Muscle of leg (tissue), 11 donors: ENCODE measurements around the gene TLX2. TPM values are rescaled to one million over a fixed set of nuclear protein-coding genes. Genes with fewer than 3 reads are reported as not detected.

ENCODE experiments used
- DNase-seq: peaks from one replicate; pipeline ENCODE4 v3.0.0; 2013
- H3K27ac ChIP-seq: one replicate; pipeline ENCODE4 v1.5.1; 2013; ENCODE audit warnings: mild to moderate bottlenecking, low read length, control low read depth
- H3K27me3 ChIP-seq: one replicate; pipeline ENCODE4 v1.6.1; 2013; ENCODE audit warnings: low read length; ENCODE audit not compliant: control insufficient read depth, insufficient read depth
- H3K36me3 ChIP-seq: one replicate; pipeline ENCODE4 v1.6.1; 2013; ENCODE audit warnings: low read length; ENCODE audit not compliant: control insufficient read depth, insufficient read depth
- H3K4me1 ChIP-seq: one replicate; pipeline ENCODE4 v1.6.1; 2013; ENCODE audit warnings: low read length; ENCODE audit not compliant: control insufficient read depth, insufficient read depth
- H3K4me3 ChIP-seq: one replicate; pipeline ENCODE4 v1.5.1; 2013; ENCODE audit warnings: low read length, control low read depth
- H3K9me3 ChIP-seq: replicated peaks from 2 replicates; pipeline ENCODE4 v1.6.1; 2013; ENCODE audit warnings: low read depth, low read length; ENCODE audit not compliant: control insufficient read depth
- WGBS: methylation state at CpG from one replicate; pipeline ENCODE4 v1.1.5; 2013; ENCODE audit warnings: missing lambda C conversion rate; ENCODE audit not compliant: insufficient coverage; 5-methylcytosine and 5-hydroxymethylcytosine counted together
- polyA plus RNA-seq, 8 donors: library from polyadenylated mRNA; unstranded; fragments of 120-200 nt; gene quantifications; one replicate each; pipeline versions ENCODE4 v1.2.1 to v1.2.3, GENCODE V29; 2013; ENCODE audit warnings: inconsistent platforms in 1 of 8, low replicate concordance in 1 of 8; ENCODE audit not compliant: insufficient read length in 8 of 8, insufficient read depth in 1 of 8
- total RNA-seq: library from RNA; stranded (reverse); fragments of 120-200 nt; gene quantifications from one replicate; pipeline ENCODE4 v1.2.4, GENCODE V29; 2013

Gene TLX2
- total and polyA plus RNA-seq, 9 donors = 0.14 TPM; not detected in 8

DNA sequence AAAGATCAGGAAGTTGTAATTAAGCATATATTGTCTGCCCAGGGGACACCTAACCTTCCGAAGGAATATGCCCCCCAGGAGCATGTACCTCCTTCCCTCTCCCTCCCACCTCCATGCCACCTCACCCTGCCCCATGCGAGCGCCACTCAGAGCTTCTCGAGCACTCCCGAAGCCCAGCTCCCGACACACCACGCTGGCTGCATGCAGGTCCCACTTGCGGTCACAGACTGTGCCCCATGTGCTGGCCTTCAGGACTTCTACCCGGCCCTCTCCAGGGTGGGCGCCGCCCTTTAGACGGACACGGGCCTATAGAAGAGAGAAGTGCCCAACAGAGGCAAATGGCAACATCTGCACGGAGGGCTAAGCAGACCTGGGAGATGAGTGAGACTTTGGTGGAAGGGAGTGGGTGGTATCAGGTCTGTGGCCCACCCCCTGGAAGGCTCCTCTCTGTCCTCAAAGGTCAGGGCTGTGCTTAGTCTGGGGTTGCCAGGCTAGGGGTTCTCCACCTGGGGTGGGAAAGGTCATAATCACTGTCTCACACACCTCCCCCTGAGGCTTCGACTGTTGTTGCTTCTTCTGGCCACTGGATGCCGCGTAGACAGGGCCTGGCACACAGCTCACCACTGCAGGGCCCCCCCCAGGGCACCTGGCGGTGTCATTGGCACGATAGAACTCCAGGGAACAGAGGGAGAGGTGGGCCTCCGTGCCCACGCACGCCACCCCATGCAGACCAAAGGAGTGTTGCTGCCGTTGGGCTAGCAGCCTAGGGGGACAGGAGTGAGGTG lies 22.1 kb downstream of the TLX2 start:
- WGBS = 92% methylated on average over 17 of the region's 23 CpGs
- H3K36me3 ChIP-seq = peaks cover 16% of the 10 kb centered on the region
- no peak for DNase-seq

GRCh38 chr2:74537140-74537539 lies 22.9 kb downstream of the TLX2 start:
- H3K4me1 ChIP-seq = no peaks in the 10 kb centered on the region
- no peaks in the 10 kb centered on the region for H3K9me3 ChIP-seq
- peaks cover 10% of the 10 kb centered on the region for H3K36me3 ChIP-seq
- no peaks in the 10 kb centered on the region for H3K27me3 ChIP-seq
- peak; percentile 12 for DNase-seq
- 55% methylated on average over 4 of the region's 4 CpGs for whole genome bisulfite sequencing
- H3K27ac ChIP-seq = no peak overlapping the region
- H3K4me3 ChIP-seq = no peak overlapping the region

More for the DNA sequence above, 22.1 kb downstream of the TLX2 start:
- no peak overlapping the region for H3K27ac ChIP-seq
- no peaks in the 10 kb centered on the region for H3K27me3 ChIP-seq
- no peaks in the 10 kb centered on the region for H3K9me3 ChIP-seq
- peaks cover 4% of the 10 kb centered on the region for H3K4me1 ChIP-seq
- no peak overlapping the region for H3K4me3 ChIP-seq

DNA sequence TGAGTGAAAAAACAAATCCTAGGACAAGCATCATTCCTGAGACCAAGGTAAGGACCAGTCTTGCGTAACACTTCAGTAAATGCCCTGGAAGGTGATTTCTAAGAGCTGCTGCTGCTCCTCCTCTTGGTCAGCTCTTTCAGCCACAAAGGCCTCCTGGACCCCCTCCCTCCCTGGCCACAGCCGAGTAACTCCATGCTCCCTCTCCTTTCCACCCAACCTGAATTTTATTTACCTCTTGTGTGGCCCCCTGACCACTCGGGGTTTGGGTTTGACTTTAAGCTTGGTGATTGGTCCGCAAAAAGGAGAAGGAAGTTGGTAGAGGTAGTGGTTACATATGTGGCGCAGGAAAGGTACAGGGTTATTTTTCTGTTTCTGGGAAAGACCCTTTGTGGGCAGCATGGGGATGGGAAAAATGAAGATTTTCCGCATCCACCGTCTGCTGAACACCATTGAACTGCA lies 24.7 kb downstream of the TLX2 start:
- WGBS = 78% methylated on average over 6 of the region's 7 CpGs
- no peak overlapping the region for H3K27ac ChIP-seq
- no peaks in the 10 kb centered on the region for H3K36me3 ChIP-seq

DNA sequence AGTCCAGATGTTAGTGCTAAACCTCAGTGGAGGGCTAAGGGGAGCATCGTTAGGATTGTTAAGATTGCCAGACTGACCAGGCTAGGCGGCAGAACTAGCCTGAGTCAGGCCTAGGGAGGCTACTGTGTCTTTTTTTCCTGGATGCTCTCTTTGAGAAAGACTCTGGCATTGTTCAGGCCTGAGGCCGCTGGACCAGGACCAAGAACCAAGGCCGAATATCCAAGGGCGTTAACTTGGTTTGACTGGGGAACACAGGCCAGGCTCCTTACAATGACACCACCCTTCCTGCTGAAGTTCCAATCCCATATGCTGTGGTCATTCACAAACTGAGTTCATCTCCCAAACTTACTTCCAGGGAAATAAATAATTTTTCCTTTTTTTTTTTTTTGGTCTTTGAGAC lies 26.0 kb downstream of the TLX2 start:
- H3K36me3 ChIP-seq = no peaks in the 10 kb centered on the region
- no peak overlapping the region for H3K4me3 ChIP-seq
- H3K9me3 ChIP-seq = no peaks in the 10 kb centered on the region
- H3K27me3 ChIP-seq = no peaks in the 10 kb centered on the region
- H3K4me1 ChIP-seq = no peaks in the 10 kb centered on the region
- 72% methylated on average over 5 of the region's 5 CpGs for WGBS
- no peak overlapping the region for H3K27ac ChIP-seq
- DNase-seq = peak; percentile 41

More for the DNA sequence above, 24.7 kb downstream of the TLX2 start:
- H3K4me3 ChIP-seq = no peak overlapping the region
- no peaks in the 10 kb centered on the region for H3K4me1 ChIP-seq
- no peaks in the 10 kb centered on the region for H3K9me3 ChIP-seq
- no peak for DNase-seq
- no peaks in the 10 kb centered on the region for H3K27me3 ChIP-seq

GRCh38 chr2:74542978-74543377 lies 28.7 kb downstream of the TLX2 start:
- Histone ChIP-seq H3K4me1 (peaks cover 1% of the 10 kb centered on the region), H3K36me3 (no peaks in the 10 kb centered on the region), H3K4me3 (no peak overlapping the region), H3K9me3 (no peaks in the 10 kb centered on the region), H3K27ac (no peak overlapping the region), H3K27me3 (no peaks in the 10 kb centered on the region)
- DNase-seq = peak; percentile 10
- WGBS = 60% methylated on average over 1 of the region's 1 CpG

GRCh38 chr2:74544634-74545033 lies 30.4 kb downstream of the TLX2 start:
- peaks cover 5% of the 10 kb centered on the region for H3K27me3 ChIP-seq
- no peak for DNase-seq
- H3K4me1 ChIP-seq = peaks cover 14% of the 10 kb centered on the region
- H3K9me3 ChIP-seq = no peaks in the 10 kb centered on the region
- H3K4me3 ChIP-seq = no peak overlapping the region
- H3K27ac ChIP-seq = no peak overlapping the region
- 100% methylated on average over 2 of the region's 3 CpGs for WGBS
- no peaks in the 10 kb centered on the region for H3K36me3 ChIP-seq

- H3K4me3 ChIP-seq = no peak overlapping the region
- H3K36me3 ChIP-seq = no peaks in the 10 kb centered on the region
- no peak overlapping the region for H3K27ac ChIP-seq
- peaks cover 20% of the 10 kb centered on the region for H3K4me1 ChIP-seq
- no peaks in the 10 kb centered on the region for H3K9me3 ChIP-seq
- DNase-seq = no peak
- 85% methylated on average over 1 of the region's 3 CpGs for WGBS
- H3K27me3 ChIP-seq = peaks cover 9% of the 10 kb centered on the region
Observed at GRCh38 chr2:74546004-74546403, 31.8 kb downstream of the TLX2 start.

DNA sequence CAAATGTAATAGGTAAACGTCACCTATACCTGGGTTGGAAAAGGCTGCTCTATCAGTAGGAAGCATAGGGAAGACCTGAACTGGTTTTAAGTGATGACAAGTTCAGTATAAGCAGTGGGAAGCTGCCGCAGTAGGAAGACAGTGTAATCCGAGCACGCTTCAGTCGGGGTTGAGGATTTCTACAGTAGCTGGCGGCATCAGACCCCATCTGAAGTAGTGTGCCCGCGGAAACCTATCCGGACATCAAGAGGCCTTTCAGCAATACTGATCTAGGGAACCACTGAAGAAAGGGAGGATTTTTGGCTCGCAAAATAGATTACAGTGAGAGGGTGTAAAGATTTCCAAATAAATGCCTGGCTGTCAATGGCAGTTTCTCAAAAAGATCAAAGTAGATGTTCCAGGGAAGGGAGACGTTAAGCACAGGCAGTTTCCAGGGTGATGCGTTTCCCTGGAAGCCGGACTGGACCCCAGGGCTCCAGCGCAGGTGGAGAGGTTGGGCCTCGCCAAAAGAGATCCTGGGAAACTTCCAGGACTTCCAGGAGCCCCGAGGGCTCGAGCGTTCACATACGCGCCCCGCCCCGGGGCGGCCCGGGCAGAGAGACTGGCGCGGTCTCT lies 34.1 kb downstream of the TLX2 start:
- Histone ChIP-seq H3K27me3 (peaks cover 9% of the 10 kb centered on the region), H3K4me3 (peak overlapping the region; percentile 64), H3K27ac (peak overlapping the region; percentile 40), H3K36me3 (peaks cover 2% of the 10 kb centered on the region), H3K9me3 (no peaks in the 10 kb centered on the region), H3K4me1 (peaks cover 31% of the 10 kb centered on the region)
- WGBS = 4% methylated on average over 25 of the region's 26 CpGs
- peak; percentile 75 for DNase-seq

GRCh38 chr2:74548900-74549826 lies 34.9 kb downstream of the TLX2 start:
- peak; percentile 87 for DNase-seq
- WGBS = 4% methylated on average over 85 of the region's 85 CpGs

DNA sequence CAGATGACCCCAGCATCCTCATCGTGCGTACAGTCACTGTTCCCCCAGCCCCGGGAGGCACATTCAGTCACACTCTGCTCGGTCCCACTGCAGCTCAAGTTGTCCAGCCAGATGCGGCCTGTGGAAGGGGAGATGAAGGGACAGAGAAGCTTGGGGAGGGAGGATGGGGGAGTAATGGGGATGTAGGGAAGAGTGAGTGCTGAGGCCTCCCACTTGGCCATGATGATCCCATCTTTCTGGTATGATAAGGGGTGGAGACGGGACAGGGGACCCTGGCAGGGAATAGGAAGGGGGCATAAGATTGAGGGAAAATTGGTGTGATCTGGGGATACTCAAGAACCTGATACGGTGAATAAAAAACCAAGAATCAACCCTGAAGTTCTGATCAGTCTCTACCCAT lies 36.0 kb downstream of the TLX2 start:
- Histone ChIP-seq H3K4me1 (peaks cover 38% of the 10 kb centered on the region), H3K4me3 (no peak overlapping the region), H3K27ac (no peak overlapping the region), H3K36me3 (peaks cover 2% of the 10 kb centered on the region), H3K9me3 (no peaks in the 10 kb centered on the region), H3K27me3 (peaks cover 9% of the 10 kb centered on the region)
- 53% methylated on average over 3 of the region's 7 CpGs for WGBS
- peak; percentile 5 for DNase-seq

More at GRCh38 chr2:74548900-74549826, 34.9 kb downstream of the TLX2 start:
- peak overlapping the region; percentile 64 for H3K4me3 ChIP-seq
- peaks cover 35% of the 10 kb centered on the region for H3K4me1 ChIP-seq
- H3K36me3 ChIP-seq = peaks cover 2% of the 10 kb centered on the region
- peak overlapping the region; percentile 26 for H3K27ac ChIP-seq
- no peaks in the 10 kb centered on the region for H3K9me3 ChIP-seq
- H3K27me3 ChIP-seq = peaks cover 9% of the 10 kb centered on the region
